ENCODE measurements around the gene UVRAG.
"Not testable (repeated sequence)": the region's sequence is repeated elsewhere in the genome, so short reads cannot be mapped to it uniquely, and the experiment has no call there.

UVRAG gene

DNA sequence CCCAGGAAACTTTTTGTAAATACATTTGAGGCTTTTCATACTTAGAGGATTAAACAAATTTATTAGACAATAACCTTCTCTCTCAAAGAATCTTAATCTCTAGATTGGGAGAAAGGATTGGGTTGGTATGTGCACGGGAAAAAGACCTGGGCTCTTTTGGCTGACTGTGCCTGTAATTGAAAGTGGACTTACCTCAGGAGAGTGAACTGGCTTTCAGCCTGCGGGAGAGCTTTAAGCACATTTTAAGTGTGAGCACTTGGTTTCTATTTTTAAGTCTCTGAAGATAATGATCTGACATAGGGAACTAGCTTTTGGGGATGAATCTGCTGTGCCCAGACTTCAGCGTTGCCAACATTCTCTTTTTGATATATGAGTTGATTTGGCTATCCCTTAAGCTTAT is 35.8 kb downstream of the UVRAG start:
- no peak for DNase-seq

DNA sequence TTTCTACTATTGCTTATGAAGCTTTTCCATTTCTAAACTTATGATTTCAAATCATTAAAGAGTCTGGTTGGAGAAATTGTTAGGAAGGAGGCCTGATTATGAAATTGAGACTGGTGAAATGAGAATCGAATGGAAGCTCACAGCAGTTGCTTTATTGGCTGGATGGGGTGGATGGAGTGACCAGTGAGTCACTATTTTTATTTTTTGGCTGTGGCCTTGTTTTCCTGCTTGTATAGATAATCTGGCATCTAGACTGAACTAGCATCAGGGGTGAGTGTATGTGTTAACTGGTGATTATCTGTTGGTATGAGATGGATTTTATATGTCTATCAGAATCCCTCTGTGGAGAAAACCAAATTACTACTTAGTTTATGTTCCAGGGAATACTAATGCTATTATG is 36.2 kb downstream of the UVRAG start:
- DNase-seq: no peak

GRCh38 chr11:75852406-75853017 is 37.5 kb downstream of the UVRAG start:
- no peak for DNase-seq

DNA sequence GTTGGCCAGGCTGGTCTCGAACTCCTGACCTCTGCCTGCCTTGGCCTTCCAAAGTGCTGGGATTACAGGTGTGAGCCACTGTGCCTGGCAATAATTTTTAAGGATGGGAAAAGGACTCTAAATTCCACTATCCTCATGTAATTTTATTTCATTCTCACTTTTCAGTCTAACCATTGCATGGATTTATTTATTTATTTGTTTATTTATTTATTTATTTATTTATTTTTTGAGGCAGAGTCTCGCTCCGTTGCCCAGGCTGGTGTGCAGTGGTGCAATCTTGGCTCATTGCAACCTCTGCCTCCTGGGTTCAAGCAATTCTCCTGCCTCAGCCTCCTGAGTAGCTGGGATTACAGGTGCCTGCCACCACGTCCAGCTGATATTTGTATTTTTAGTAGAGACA is 38.6 kb downstream of the UVRAG start:
- not testable (repeated sequence) for DNase-seq

DNA sequence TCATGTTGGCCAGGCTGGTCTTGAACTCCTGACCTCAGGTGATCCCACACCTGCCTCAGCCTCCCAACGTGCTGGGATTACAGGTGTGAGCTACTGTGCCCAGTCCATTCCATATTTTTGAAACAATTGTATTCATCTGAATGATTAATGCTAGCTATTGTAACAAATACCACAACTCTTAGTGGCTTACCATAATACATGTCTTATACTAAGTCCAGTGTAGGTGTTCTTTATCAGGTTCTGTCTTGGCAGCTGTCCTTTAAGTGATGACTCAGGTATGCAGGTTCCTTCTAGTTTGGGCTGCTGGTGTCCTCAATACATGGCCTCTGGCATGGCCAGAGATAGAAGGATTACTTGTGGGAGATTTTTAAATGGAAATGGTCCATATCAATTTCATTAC is 39.0 kb downstream of the UVRAG start:
- DNase-seq: no peak

DNA sequence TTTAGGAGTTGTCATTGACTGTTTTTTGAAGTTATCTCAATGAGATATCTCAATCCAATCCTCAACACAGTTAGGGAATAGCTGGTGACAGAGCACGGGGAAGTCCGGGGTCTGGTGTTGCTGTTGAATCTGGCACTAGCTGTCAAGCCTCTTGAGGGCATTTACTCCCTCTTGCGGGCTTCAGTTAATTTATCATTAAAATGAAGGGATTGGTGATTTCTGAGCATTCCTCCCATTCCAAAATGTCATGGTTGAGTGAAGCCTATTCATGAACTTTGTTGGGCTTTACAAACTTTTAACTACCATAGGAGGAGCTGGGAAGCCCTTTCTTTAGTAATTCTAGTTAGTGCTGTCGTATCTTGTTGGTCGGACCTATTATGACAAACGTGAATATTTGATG is 40.2 kb downstream of the UVRAG start:
- peak; percentile 37 for DNase-seq

- DNase-seq: no peak
Observed at GRCh38 chr11:75856912-75857311, 41.9 kb downstream of the UVRAG start.

- DNase-seq: no peak
Observed at GRCh38 chr11:75858042-75858441, 43.0 kb downstream of the UVRAG start.

DNA sequence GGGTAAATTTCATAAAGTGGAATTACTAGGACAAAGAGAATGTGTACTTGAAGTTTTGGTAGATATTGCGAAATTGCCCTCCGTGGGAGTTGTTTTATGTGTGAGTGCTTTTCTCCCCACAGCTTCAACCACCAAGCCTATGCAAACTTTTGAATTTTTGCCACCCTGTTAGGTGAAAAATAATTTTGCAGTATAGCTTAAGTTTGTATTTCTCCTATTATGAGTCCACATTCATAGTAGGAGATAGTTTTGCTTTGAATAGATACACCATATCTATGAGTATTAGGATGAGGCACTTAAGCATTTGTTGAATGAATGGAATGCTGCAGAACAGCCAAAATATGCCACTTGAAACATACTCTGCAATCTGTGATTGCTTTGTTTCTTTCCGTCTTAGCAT is 43.6 kb downstream of the UVRAG start:
- peak; percentile 70 for DNase-seq

DNA sequence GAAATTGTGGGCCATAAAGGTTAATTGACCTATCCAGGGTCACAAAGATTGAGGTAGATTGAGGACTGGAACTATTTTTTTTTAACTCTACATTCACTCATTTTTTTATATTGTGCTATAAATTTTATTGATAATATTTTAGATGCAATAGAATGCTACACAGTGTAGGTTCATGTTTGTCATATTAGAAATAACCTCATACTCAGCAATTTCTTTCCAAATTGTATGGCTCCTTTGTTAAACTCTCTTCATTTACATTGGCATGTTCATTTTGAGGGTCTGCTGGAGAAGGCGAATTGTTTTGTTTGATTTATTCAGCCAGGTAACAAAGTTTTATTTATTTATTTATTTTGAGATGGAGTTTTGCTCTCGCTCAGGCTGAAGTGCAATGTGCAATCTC is 44.6 kb downstream of the UVRAG start:
- no peak for DNase-seq

DNA sequence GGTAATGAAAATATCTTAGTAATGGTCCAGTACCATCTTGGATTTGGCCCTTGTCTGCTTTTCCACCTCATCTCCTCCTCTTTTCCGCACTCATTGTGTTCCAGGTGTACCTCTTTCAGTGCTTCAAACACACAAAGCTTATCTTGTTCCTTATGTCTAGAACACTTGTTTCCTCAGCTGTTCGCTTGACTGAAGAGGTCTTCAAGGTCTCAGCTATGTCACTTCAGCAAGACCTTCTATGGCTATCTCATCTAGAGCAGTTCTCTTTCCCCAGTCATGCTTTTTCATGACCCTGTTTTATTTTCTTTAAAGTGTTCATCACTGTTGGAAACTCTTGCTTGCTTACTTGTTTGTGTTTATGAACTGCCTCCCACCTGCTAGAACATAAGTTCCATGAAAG is 47.4 kb downstream of the UVRAG start:
- no peak for DNase-seq

GRCh38 chr11:75867778-75868374 is 52.9 kb downstream of the UVRAG start:
- DNase-seq: no peak

GRCh38 chr11:75868990-75869389 is 54.0 kb downstream of the UVRAG start:
- DNase-seq: no peak

GRCh38 chr11:75869661-75870455 is 54.8 kb downstream of the UVRAG start:
- DNase-seq: no peak

- DNase-seq: no peak
Observed at GRCh38 chr11:75872887-75873416, 57.9 kb downstream of the UVRAG start.

DNA sequence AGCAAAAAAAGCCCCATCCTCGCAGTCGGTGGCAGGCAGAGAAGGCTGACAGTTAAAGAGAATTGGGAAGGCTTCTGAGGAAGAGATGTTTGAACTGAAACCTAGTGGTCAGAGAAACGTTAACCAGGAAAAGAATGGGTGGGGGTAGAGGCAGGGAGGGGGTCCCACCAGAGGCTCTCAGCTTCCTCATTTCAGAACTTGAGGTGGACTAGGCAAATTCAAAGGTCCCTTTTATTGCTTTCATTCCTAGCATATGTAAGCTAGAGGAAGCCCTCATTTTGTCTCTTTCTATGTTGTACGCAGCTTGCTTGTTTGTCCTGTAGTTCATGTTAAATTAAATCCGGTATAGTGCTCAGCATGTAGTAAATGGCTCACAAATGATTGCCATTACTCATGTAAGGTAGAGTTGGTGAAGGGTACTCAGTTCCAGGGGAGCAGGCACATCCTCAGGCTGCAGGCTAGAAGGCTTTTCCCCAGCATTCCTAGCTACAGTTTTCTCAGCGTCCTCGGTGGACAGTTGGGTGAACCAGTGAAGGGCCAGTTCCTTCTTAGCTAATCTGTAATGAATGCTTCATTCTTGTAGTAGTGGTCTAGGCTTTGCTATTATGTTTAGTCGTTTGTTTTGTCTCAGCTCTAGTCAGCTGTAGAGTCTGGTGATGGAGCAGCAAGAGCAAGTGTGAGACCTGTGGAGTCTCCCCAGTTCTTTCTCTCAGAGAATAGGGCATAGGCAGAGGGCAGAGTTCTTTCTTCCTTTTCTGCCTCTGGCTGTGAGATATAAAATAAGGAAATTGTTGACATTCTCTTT is 58.6 kb downstream of the UVRAG start:
- DNase-seq: no peak

- DNase-seq: no peak
Observed at GRCh38 chr11:75874684-75875341, 59.8 kb downstream of the UVRAG start.

DNA sequence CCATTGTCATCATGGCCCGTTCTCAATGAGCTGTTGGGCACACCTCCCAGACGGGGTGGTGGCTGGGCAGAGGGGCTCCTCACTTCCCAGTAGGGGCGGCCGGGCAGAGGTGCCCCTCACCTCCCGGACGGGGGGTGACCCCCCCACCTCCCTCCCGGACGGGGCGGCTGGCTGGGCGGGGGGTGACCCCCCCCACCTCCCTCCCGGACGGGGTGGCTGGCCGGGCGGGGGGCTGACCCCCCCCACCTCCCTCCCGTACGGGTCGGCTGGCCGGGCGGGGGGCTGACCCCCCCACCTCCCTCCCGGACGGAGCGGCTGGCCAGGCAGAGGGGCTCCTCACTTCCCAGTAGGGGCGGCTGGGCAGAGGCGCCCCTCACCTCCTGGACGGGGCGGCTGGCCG is 62.3 kb downstream of the UVRAG start:
- not testable (repeated sequence) for DNase-seq

DNA sequence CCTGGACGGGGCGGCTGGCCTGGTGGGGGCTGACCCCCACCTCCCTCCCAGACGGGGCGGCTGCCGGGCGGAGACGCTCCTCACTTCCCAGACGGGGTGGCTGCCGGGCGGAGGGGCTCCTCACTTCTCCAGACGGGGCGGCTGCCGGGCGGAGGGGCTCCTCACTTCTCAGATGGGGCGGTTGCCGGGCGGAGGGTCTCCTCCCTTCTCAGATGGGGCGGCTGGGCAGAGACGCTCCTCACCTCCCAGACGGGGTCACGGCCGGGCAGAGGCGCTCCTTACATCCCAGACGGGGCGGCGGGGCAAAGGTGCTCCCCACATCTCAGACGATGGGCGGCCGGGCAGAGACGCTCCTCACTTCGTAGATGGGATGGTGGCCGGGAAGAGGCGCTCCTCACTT is 62.9 kb downstream of the UVRAG start:
- not testable (repeated sequence) for DNase-seq

DNA sequence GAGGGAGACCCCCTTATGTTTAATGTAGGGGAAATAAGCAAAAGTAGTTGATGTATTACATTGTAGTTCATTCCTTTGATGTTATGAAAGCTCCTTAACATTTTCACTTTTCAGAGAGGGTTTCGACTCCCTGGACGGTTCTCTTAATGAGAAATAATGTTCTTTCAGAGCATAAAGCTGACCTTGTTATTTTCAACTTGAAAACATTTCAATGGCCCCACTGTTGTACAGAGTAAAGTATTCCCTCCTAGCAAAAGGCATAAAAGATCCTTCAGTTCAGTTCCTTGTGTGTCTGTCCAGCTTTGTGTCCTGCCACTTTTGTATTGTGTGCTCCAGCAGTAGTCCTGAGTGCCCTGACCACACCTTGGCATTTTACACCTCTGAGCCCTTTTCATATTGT is 63.9 kb downstream of the UVRAG start:
- DNase-seq: no peak

DNA sequence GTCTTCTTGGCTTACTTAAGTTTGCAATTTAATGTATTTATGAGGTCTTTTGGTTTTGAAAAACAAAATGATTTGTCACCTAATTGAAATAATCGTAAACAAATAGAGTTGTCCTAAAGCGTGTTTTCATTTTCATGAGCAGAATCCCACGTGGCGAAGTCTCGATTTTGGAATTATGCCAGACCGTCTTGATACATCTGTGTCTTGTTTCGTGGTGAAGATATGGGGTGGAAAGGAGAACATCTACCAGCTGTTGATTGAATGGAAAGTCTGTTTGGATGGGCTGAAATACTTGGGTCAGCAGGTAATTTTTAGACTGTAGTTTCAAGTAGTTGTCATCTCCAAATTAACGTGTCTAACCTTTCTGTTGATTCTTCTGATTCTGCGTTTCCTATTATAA is 64.7 kb downstream of the UVRAG start:
- no peak for DNase-seq

DNA sequence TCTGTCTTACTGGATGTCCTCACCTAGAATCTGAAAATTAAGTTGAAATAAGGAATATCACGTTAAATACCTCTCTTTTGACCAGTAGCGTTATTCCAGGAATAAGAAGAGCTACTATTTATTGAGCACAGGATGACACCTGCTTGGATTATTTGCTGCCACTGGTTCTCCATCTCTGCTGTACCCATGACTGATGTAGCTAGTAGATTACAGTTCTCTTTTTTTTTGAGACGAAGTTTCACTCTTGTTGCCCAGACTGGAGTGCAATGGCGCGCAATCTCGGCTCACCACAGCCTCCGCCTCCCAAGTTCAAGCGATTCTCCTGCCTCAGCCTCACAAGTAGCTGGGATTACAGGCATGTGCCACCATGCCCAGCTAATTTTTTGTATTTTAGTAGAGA is 65.3 kb downstream of the UVRAG start:
- DNase-seq: not testable (repeated sequence)

- DNase-seq: no peak
Observed at GRCh38 chr11:75884321-75884720, 69.3 kb downstream of the UVRAG start.

Data from NCI-H226 (cell line).